HG02885 (cell line): Measurements from ENCODE around the gene ALX4.

Experiments used
- ATAC-seq: cut with Tn5 transposase; IDR thresholded peaks from one replicate; pipeline ENCODE4 v1.9.1; 2021; ENCODE audit warnings: mild to moderate bottlenecking; ENCODE audit not compliant: unreplicated experiment, poor library complexity

Gene ALX4

DNA sequence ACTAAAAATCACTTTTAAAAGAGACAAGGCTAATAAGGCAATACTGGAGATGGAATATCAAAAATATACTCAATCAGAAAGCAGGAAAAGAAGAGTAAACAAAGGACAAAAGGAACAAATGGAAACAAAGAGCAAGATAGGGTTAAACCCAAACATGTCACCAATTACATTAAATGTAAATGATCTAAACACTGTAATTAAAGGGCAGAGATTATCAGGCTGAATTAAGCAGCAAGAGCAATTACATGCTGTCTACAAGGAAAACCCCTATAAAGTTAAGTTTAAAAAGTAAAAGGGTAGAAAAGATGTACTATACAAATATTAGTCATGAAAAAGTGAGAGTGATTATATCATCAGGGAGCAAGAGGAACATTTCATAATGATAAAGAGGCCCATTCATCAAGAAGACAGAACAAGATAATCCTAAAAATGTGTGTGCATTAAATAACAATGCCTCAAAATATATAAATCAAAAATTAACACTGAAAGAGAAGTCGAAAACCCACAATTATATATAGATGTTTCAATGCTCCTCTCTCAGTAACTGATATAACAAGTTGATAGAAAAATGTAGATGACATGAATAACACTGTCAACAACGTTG lies 56.8 kb downstream of the ALX4 start:
- no peak for ATAC-seq

DNA sequence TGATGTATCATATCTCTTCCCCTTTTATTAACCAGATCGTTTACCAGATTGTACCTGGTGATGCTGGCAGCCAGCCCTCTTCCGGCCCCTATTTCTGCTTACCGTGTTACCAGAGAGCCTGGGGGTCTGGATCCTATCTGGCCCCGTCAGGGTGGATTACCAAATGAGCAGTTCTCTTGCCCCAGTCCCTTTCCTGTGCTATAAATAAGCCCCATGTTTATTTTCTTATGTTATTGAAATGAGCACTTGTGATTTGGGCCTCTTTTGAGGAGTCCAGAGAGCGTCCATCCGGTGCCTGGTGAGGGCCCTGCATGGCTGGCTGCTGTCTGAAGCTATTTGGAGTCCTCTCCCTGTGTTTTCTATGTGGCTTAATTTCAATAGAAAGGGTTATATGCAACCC lies 59.5 kb downstream of the ALX4 start:
- no peak for ATAC-seq

DNA sequence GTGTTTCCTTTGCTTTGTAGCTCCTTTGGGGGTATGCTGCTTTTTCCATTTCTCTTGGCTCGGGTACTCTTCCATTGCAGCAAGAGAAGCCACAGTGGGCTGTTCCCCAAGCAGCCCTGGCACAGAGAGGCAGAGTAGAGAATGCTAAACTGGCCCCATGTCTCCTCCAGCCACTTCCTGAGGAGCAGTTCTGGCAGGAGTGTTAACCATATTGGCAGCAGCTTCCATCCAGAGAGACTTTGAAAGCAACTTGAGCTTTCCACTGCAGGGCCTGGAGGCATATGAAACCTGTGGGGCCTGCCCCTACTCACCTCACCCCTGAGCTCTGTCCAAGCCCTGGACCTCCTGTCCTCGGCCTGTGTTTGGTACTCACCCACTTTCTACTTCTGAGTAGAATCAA lies 61.8 kb downstream of the ALX4 start:
- no peak for ATAC-seq

- ATAC-seq = no peak
Observed at GRCh38 chr11:44247508-44247907, 62.4 kb downstream of the ALX4 start.

- ATAC-seq = no peak
Observed at GRCh38 chr11:44246726-44247125, 63.2 kb downstream of the ALX4 start.

- no peak for ATAC-seq
Observed at GRCh38 chr11:44244639-44245310, 65.2 kb downstream of the ALX4 start.

DNA sequence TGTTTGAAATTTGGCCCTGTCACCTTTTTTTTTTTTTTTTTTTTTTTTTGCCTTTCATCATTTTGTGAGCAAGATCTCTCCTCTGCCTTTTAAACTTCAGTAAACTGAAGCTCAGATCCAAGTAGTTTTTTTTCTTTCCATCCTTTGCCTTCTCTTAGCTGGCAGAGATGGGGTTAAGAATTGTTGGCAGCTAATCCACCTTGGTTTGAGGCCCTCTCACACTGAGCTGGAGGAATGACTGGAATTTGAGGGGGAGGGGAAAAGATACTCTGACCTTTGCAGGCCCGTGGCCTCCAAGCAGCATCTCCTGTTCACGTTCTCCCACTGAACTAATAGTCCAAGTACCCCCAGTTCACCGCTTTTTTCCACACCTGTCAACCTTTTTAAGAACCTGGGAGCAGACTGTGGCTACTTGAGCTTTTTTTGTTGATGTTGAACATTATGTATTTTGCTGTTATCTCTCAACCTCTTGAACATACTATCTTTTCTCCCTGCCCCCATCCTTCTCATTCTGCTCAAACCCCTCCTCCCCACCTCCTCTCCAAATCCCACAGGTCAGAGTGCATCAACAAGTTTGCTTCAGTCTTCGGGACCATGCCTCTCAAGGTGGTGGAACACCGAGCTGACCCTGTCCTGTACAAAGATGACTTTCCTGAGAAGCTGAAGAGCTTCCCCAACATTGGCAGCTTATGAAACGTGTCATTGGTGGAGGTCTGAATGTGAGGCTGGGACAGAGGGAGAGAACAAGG lies 66.2 kb downstream of the ALX4 start:
- ATAC-seq = no peak

DNA sequence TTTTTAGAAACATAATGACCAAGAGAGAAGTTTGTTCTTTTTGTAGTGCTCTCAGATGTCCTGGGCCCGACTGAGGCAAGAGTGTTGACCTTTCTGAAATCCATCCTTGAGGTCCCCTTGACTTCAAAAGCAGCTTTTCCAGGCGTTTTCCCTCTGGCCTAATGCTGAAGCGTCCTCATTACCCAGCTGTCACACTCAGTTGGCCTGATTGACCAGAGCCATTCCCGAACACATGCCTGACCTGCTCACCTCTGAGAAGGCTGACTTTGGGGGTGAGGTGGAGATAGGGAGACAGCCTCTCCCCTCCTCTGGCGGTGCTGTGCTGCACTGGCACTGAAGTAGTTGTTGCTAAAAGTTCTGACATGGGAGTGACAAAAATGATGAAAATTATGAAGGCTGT lies 66.9 kb downstream of the ALX4 start:
- no peak for ATAC-seq

GRCh38 chr11:44241851-44242250 lies 68.1 kb downstream of the ALX4 start:
- ATAC-seq = no peak

GRCh38 chr11:44237156-44237555 lies 72.8 kb downstream of the ALX4 start:
- no peak for ATAC-seq

DNA sequence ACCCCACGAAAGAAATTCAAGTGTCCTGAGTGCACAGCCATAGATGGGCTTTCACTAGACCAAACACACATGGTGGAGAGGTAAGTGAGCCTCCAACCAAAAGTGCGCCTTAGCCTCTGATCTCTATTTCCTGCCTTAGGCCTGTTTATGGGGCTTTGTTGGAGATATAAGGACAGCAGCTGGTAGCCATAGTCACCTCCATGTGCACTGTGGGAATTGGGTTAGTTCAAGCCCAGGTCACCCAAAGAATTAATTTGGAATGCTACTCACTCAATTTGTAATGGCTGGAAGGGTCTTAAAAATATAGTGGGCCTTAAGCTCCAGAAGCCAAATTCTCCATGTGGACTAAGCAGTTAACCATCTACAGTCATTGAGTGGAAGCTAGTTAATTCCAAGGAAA lies 73.6 kb downstream of the ALX4 start:
- ATAC-seq = no peak

- ATAC-seq = no peak
Observed at GRCh38 chr11:44235765-44236201, 74.2 kb downstream of the ALX4 start.

- ATAC-seq = no peak
Observed at GRCh38 chr11:44229624-44230023, 80.3 kb downstream of the ALX4 start.

DNA sequence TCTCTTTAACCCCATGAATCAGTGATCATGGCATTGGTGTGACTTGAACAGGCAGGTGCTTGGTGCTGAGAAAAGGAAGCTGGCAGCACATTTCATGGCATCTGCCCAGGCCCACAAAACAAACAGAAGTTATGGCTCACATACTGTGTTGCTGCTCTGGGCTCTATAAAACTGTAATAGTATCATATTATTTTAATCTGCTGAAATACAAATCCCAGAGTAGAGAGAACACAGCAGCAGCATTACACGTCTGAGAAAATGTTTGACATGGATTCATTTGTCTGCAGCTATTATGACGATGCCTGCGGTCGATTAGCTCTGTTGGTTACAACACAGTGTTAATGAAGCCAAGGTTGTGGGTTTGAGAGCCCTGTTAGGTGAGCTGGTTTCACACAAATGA lies 80.8 kb downstream of the ALX4 start:
- ATAC-seq = no peak

- no peak for ATAC-seq
Observed at GRCh38 chr11:44228379-44228778, 81.6 kb downstream of the ALX4 start.

DNA sequence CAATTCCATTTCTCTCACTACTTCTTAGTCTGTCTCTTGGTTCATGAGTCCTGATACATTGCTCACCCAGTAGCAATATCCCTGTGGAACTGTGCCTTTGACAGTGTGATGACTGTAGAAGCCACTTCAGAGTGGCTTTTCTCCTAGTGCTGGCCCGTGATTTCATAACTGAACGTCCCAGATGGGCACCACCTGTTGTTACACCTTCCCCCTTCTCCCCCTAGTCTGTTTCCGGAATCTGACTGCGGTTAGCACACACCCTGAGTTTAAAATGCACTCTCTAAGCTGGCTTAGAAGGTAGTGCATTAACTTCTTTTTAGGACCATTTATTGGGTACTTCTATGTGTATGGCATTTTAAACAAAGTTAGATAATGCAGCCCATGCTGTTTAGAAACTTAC lies 83.0 kb downstream of the ALX4 start:
- no peak for ATAC-seq

DNA sequence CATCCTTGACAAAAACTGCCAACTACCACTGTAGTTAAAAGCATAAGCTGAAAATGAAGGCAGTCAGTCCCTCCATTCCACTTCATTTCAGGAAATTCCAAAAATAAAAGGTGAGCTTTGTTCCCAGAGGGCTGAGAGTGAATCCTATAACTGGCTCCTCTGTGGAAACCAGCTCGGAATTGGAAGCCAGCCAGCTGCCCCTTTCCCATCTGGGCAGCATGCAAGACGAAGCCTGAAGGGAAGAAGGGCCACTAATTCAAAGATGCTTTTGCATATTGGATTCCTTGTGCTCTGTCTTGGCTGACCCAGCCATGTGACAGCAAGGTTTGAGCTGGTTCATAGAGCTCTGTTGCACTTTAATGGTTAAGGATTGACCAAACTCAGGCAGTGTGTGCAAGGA lies 83.4 kb downstream of the ALX4 start:
- no peak for ATAC-seq

DNA sequence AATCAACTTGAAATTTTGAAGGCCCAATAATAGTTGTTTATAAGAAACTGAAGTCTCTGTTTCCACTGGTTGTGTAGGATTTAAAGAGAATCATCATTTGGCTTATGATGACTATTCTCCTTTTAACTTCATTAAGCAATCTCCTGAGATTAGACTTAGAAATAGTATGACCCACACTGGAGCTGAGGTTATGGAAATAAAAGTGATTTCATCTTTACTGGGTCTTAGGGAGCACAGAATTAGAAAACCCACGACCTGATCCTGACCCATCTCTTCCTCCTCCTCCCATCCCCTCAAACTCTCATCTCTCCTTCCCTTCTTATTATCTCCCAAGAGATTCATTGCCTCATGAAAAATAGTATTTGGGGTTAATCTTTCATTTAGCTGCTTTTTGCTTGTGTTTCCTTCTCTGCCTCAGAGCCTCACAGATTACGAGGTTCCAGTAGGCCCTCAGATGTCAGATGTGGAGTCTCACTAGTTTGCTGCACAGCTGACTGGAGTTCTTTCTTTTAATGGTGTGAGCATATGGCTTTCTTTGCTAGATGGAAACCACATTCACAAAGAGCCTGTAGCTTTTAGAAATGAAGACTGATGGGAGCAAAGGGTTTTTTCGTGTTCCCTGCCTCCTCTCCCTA lies 85.0 kb downstream of the ALX4 start:
- ATAC-seq = no peak

- no peak for ATAC-seq
Observed at GRCh38 chr11:44223238-44223637, 86.7 kb downstream of the ALX4 start.

- ATAC-seq = no peak
Observed at GRCh38 chr11:44221992-44222391, 87.9 kb downstream of the ALX4 start.

DNA sequence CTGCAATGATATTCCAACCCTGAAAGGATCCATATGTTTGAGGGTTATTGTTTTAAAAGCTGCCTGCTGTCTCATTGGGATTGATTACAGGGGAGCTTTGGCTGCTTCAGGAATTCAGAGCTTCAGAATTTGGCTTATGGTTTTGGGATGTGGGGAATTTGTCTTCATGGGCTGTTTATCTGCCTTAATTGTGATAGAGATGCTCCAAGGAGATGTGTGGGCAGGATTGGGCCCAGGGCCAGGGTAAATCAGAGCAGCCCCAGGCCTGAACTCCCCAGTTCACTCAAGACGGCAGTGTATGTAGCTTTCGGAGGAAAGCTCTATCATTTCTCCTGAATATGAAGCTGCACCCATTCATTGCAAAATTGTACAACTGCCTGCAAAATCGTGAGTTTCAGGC lies 88.5 kb downstream of the ALX4 start:
- no peak for ATAC-seq
